A673 (cell line): Measurements from ENCODE around the gene FBXO22. TPM values are rescaled to one million over a fixed set of nuclear protein-coding genes. Genes with fewer than 3 reads are reported as not detected.

Experiments used
- BruUV-seq: library from RNA; stranded (reverse); fragments of 400-500 nt; replicated peaks from 2 replicates; lab custom pipeline; 2021; lab: Mats Ljungman, UMichigan
- CTCF ChIA-PET: fragments of 300-600 bp; sonication (Branson Sonifier 250); formaldehyde crosslinking; loops from one replicate; lab custom pipeline; 2022; ENCODE audit warnings: antibody characterized with exemption; lab: Charles Lee
- POLR2A ChIA-PET: fragments of 300-600 bp; sonication (Branson Sonifier 250); formaldehyde crosslinking; loops from one replicate; lab custom pipeline; 2022; ENCODE audit warnings: antibody characterized with exemption; ENCODE audit not compliant: low non-redundant PET; lab: Charles Lee
- DNase-seq: peaks from one replicate; pipeline ENCODE4 v3.0.0-alpha.2; 2015; ENCODE audit warnings: low spot score
- H3K27ac ChIP-seq: fragments of 200-600 bp; sonication (generic); 2 replicates; pipeline ENCODE4 v1.5.1; 2016; ENCODE audit warnings: mixed run types, low read depth, mild to moderate bottlenecking, mixed read lengths, antibody characterized with exemption, low read length; ENCODE audit not compliant: poor library complexity, severe bottlenecking
- H3K27me3 ChIP-seq: fragments of 200-600 bp; sonication (generic); replicated peaks from 2 replicates; pipeline ENCODE4 v1.6.1; 2017; ENCODE audit warnings: mixed run types, low read depth, mild to moderate bottlenecking, mixed read lengths, antibody characterized with exemption, low read length; ENCODE audit not compliant: insufficient read depth, poor library complexity
- H3K36me3 ChIP-seq: fragments of 200-600 bp; sonication (generic); 2 replicates; pipeline ENCODE4 v1.6.1; 2016; ENCODE audit warnings: mixed run types, mild to moderate bottlenecking, mixed read lengths, antibody characterized with exemption, low read length; ENCODE audit not compliant: insufficient read depth, poor library complexity, severe bottlenecking
- H3K4me1 ChIP-seq: fragments of 200-600 bp; sonication (generic); 2 replicates; pipeline ENCODE4 v1.6.1; 2017; ENCODE audit warnings: mixed run types, mild to moderate bottlenecking, mixed read lengths, antibody characterized with exemption, low read length; ENCODE audit not compliant: insufficient read depth, poor library complexity, severe bottlenecking
- H3K4me3 ChIP-seq: fragments of 200-600 bp; sonication (generic); 2 replicates; pipeline ENCODE4 v1.5.1; 2016; ENCODE audit warnings: low read depth, mixed run types, mild to moderate bottlenecking, mixed read lengths, low read length; ENCODE audit not compliant: poor library complexity, severe bottlenecking
- H3K9me3 ChIP-seq: fragments of 200-600 bp; sonication (generic); 2 replicates; pipeline ENCODE4 v1.6.1; 2016; ENCODE audit warnings: mixed run types, low read depth, mild to moderate bottlenecking, mixed read lengths, antibody characterized with exemption, low read length; ENCODE audit not compliant: poor library complexity, severe bottlenecking
- EZH2 ChIP-seq: fragments of 200-600 bp; sonication (generic); IDR thresholded peaks from 2 replicates; pipeline ENCODE4 v1.6.1; 2017; ENCODE audit warnings: borderline replicate concordance, low read depth, mild to moderate bottlenecking, mixed read lengths, antibody characterized with exemption, low read length; ENCODE audit not compliant: poor library complexity, severe bottlenecking
- intact Hi-C: fragments of 100-400 bp; cut with micrococcal nuclease; formaldehyde crosslinking; loops from one replicate; pipeline ENCODE4 v1.10.0; 2022; ENCODE audit not compliant: unreplicated experiment
- total RNA-seq: library from RNA; stranded (reverse); gene quantifications from 2 replicates; pipeline ENCODE4 v1.2.3, GENCODE V29; 2021
- TF ChIP-seq, protein P1 (sequence below): fragments of 300-800, 200-600 bp; sonication (generic); conservative IDR thresholded peaks from 2 replicates; pipeline ENCODE4 v1.5.1; 2017; ENCODE audit warnings: low read depth, mild to moderate bottlenecking, antibody characterized with exemption, low read length, moderate library complexity, mixed read lengths

Gene FBXO22
- total RNA-seq, 1 experiment from 2014 or later, result 59.0 TPM

DNA sequence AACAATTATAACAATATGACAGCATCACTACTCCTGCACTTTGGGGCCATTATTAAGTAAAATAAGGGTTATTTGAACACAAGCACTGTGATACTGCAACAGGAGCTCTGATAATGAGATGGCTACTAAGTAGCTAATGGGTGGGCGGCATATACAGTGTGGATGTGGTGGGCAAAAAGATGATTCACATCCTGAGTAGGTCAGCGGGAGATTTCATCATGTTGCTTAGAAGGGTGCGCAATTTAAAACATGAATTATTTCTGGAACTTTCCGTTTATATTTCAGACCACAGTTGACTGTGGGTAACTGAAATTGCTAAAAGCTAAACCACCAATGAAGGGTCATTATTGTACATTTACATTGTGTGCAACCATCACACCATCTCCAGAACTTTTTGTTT lies 42.3 kb downstream of the FBXO22 start:
- TF ChIP-seq, protein P1, sequence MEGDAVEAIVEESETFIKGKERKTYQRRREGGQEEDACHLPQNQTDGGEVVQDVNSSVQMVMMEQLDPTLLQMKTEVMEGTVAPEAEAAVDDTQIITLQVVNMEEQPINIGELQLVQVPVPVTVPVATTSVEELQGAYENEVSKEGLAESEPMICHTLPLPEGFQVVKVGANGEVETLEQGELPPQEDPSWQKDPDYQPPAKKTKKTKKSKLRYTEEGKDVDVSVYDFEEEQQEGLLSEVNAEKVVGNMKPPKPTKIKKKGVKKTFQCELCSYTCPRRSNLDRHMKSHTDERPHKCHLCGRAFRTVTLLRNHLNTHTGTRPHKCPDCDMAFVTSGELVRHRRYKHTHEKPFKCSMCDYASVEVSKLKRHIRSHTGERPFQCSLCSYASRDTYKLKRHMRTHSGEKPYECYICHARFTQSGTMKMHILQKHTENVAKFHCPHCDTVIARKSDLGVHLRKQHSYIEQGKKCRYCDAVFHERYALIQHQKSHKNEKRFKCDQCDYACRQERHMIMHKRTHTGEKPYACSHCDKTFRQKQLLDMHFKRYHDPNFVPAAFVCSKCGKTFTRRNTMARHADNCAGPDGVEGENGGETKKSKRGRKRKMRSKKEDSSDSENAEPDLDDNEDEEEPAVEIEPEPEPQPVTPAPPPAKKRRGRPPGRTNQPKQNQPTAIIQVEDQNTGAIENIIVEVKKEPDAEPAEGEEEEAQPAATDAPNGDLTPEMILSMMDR, result no peak
- TF ChIP-seq EZH2, result no peak

DNA sequence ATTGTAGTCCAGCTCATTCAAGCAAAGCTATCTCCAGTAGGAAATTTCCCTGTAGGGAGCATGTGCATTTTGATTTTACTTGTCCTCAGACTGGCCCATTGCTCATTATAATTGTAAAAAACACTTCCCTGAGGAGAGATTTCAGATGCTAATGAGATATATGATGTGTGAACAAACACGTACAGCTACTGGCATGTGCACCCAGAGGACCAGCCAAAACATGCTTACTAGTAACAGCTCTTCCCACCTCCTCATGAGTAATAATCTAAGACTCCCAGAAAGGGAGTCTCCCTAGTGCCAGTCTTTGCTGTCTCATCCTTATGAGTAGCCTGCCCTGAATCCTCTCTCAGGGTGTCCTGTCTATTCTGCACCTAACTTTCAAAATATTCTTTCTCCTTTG lies 43.4 kb downstream of the FBXO22 start:
- POLR2A ChIA-PET, result no interaction called here
- Histone ChIP-seq H3K36me3 (no peaks in the 10 kb centered on the region), H3K27ac (no peak overlapping the region), H3K4me3 (no peak overlapping the region), H3K9me3 (no peaks in the 10 kb centered on the region), H3K27me3 (no peaks in the 10 kb centered on the region), H3K4me1 (no peaks in the 10 kb centered on the region)
- intact Hi-C loops, result no loop called here
- CTCF ChIA-PET, result no interaction called here
- TF ChIP-seq, protein P1, result no peak
- no peak for TF ChIP-seq EZH2
- DNase-seq, result peak; percentile 52
- no TSS peak for BruUV-seq

More for the DNA sequence above, 42.3 kb downstream of the FBXO22 start:
- POLR2A ChIA-PET, result no interaction called here
- peak; percentile 44 for DNase-seq
- Histone ChIP-seq H3K4me1 (no peaks in the 10 kb centered on the region), H3K27me3 (no peaks in the 10 kb centered on the region), H3K27ac (no peak overlapping the region), H3K9me3 (no peaks in the 10 kb centered on the region), H3K4me3 (no peak overlapping the region), H3K36me3 (no peaks in the 10 kb centered on the region)
- intact Hi-C loops, result no loop called here
- BruUV-seq, result no TSS peak
- CTCF ChIA-PET, result no interaction called here

DNA sequence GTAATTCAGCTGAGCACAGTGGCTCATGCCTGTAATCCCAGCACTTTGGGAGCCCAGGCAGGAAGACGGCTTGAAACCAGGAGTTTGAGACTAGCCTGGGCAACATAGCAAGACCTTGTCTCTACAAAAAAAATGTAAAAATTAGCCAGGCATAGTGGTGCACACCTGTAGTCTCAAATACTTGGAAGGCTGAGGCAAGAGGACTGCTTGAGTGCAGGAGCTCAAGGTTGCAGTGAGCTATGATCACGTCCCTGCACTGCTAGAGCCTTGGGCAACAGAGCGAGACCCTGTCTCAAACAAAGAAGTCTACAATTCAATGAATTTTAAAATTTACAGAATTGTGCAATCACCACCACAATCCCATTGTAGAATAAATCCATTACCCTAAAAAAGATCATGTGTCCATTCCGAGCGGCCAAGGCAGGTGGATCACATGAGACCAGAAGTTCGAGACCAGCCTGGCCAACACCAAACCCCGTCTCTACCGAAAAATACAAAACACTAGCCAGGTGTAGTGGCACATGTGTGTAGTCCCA lies 45.2 kb downstream of the FBXO22 start:
- Histone ChIP-seq H3K27me3 (no peaks in the 10 kb centered on the region), H3K9me3 (no peaks in the 10 kb centered on the region), H3K27ac (no peak overlapping the region), H3K36me3 (no peaks in the 10 kb centered on the region), H3K4me3 (no peak overlapping the region), H3K4me1 (no peaks in the 10 kb centered on the region)
- no peak for DNase-seq
- ChIA-PET POLR2A (no interaction called here), CTCF (no interaction called here)
- intact Hi-C loops, result no loop called here
- BruUV-seq, result no TSS peak
- TF ChIP-seq, protein P1, result no peak
- TF ChIP-seq EZH2, result no peak
